ENCODE data around the gene BNIP5. TPM values are rescaled to one million over a fixed set of nuclear protein-coding genes. Genes with fewer than 3 reads are reported as not detected.

BNIP5 gene
- polyA plus RNA-seq, 3 donors: not detected

GRCh38 chr6:36284359-36284758 is 52.3 kb downstream of the BNIP5 start:
- Histone ChIP-seq H3K4me1 (ENCODE audit: control insufficient read depth in 1 of 2, insufficient read depth in 2 of 2, low read length in 2 of 2) (peaks cover 40 to 45% of the 10 kb centered on the region in 2 donors), H3K4me3 (replicated peaks in 1 of 3; ENCODE audit: low read depth in 2 of 3, low read length in 3 of 3) (no peak overlapping the region), H3K4me2 (replicated peaks; ENCODE audit: extremely low read depth, low read length, poor library complexity, severe bottlenecking) (no peak overlapping the region), H3K36me3 (replicated peaks in 1 of 2; ENCODE audit: control insufficient read depth in 1 of 2, insufficient read depth in 2 of 2, low read length in 2 of 2) (no peaks in the 10 kb centered on the region), H2AFZ (ENCODE audit: insufficient read depth, low read depth, low read length, poor library complexity, severe bottlenecking) (no peak overlapping the region), H3K9me3 (replicated peaks in 1 of 2; ENCODE audit: control insufficient read depth in 1 of 2, insufficient read depth in 1 of 2, low read length in 2 of 2) (no peaks in the 10 kb centered on the region), H3K27me3 (ENCODE audit: control insufficient read depth in 2 of 2, insufficient read depth in 2 of 2, low read length in 2 of 2) (no peaks in the 10 kb centered on the region), H3K79me2 (ENCODE audit: insufficient read depth, low read length) (no peaks in the 10 kb centered on the region), H3K27ac (ENCODE audit: low read depth in 1 of 2, low read length in 2 of 2) (no peak overlapping the region), H4K20me1 (ENCODE audit: insufficient read depth, low read length) (no peaks in the 10 kb centered on the region), H3K9ac (ENCODE audit: insufficient read depth, low read length, poor library complexity, severe bottlenecking) (no peak overlapping the region)
- DNase-seq: no peak
- WGBS (ENCODE audit: insufficient coverage): no CpG with 5 or more reads among the region's 1 CpG
- Mint-ChIP-seq H3K27me3 (ENCODE audit: low read depth in 3 of 3) (peaks cover 2 to 3% (median 3%) of the 10 kb centered on the region in 3 donors), H3K9me3 (peaks cover 0 to 3% (median 0%) of the 10 kb centered on the region in 7 donors), H3K27ac (peak overlapping the region in 3 of 7 donors; percentile 9 to 64 (median 22)), H3K4me3 (no peak overlapping the region), H3K4me1 (peaks cover 58% of the 10 kb centered on the region), H3K36me3 (no peaks in the 10 kb centered on the region)
- intact Hi-C loops (cut with micrococcal nuclease): no loop called here
- TF ChIP-seq, protein P1, sequence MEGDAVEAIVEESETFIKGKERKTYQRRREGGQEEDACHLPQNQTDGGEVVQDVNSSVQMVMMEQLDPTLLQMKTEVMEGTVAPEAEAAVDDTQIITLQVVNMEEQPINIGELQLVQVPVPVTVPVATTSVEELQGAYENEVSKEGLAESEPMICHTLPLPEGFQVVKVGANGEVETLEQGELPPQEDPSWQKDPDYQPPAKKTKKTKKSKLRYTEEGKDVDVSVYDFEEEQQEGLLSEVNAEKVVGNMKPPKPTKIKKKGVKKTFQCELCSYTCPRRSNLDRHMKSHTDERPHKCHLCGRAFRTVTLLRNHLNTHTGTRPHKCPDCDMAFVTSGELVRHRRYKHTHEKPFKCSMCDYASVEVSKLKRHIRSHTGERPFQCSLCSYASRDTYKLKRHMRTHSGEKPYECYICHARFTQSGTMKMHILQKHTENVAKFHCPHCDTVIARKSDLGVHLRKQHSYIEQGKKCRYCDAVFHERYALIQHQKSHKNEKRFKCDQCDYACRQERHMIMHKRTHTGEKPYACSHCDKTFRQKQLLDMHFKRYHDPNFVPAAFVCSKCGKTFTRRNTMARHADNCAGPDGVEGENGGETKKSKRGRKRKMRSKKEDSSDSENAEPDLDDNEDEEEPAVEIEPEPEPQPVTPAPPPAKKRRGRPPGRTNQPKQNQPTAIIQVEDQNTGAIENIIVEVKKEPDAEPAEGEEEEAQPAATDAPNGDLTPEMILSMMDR (IDR thresholded peaks at IDR 0.05): no peak

DNA sequence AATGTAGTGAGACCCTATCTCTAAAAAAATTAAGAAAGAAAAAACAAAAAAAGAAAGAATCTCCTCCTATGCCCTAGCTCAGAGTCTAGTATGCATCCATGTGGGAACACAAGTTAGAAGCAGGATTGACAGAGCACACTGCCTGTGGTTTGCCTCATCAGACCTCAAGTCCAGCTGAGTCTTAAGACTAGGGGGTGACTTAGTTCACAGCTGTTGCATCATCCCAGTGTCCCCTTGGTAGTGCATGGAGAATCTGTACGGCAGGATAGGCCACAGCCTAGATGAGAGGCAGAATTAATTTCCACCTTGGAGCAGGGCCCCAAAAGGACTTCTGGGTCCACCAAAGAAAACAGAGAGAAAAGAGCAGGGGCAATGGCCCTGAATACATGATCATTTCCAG is 53.1 kb downstream of the BNIP5 start:
- TF ChIP-seq, protein P1 (IDR thresholded peaks at IDR 0.05): no peak
- Mint-ChIP-seq H3K27me3 (ENCODE audit: low read depth in 3 of 3) (peaks cover 2 to 3% (median 3%) of the 10 kb centered on the region in 3 donors), H3K36me3 (no peaks in the 10 kb centered on the region), H3K9me3 (peaks cover 0 to 3% (median 0%) of the 10 kb centered on the region in 7 donors), H3K4me1 (peaks cover 64% of the 10 kb centered on the region), H3K27ac (peak overlapping the region in 2 of 7 donors; percentile 55 to 60), H3K4me3 (no peak overlapping the region)
- H3K36me3 ChIP-seq (replicated peaks in 1 of 2; ENCODE audit: control insufficient read depth in 1 of 2, insufficient read depth in 2 of 2, low read length in 2 of 2): no peaks in the 10 kb centered on the region
- H3K9ac ChIP-seq (ENCODE audit: insufficient read depth, low read length, poor library complexity, severe bottlenecking): no peak overlapping the region
- intact Hi-C loops (cut with micrococcal nuclease): no loop called here
- no peaks in the 10 kb centered on the region for H3K9me3 ChIP-seq (replicated peaks in 1 of 2; ENCODE audit: control insufficient read depth in 1 of 2, insufficient read depth in 1 of 2, low read length in 2 of 2)
- no peaks in the 10 kb centered on the region for H3K79me2 ChIP-seq (ENCODE audit: insufficient read depth, low read length)
- 0% methylated on average over 1 of the region's 1 CpG for WGBS (ENCODE audit: insufficient coverage)
- H3K27ac ChIP-seq (ENCODE audit: low read depth in 1 of 2, low read length in 2 of 2): no peak overlapping the region
- H3K4me3 ChIP-seq (replicated peaks in 1 of 3; ENCODE audit: low read depth in 2 of 3, low read length in 3 of 3): no peak overlapping the region
- no peak overlapping the region for H3K4me2 ChIP-seq (replicated peaks; ENCODE audit: extremely low read depth, low read length, poor library complexity, severe bottlenecking)
- H2AFZ ChIP-seq (ENCODE audit: insufficient read depth, low read depth, low read length, poor library complexity, severe bottlenecking): no peak overlapping the region
- no peaks in the 10 kb centered on the region for H3K27me3 ChIP-seq (ENCODE audit: control insufficient read depth in 2 of 2, insufficient read depth in 2 of 2, low read length in 2 of 2)
- H3K4me1 ChIP-seq (ENCODE audit: control insufficient read depth in 1 of 2, insufficient read depth in 2 of 2, low read length in 2 of 2): peaks cover 46 to 51% of the 10 kb centered on the region in 2 donors
- H4K20me1 ChIP-seq (ENCODE audit: insufficient read depth, low read length): no peaks in the 10 kb centered on the region
- peak; percentile 40 to 67 (median 56) for DNase-seq

Measured in CD14-positive monocyte (primary cell).